ENCODE results near the gene DSC3.
"Not testable (repeated sequence)": the region's sequence is repeated elsewhere in the genome, so short reads cannot be mapped to it uniquely, and the experiment has no call there.

The DSC3 gene

GRCh38 chr18:31041271-31042083 lies 1.1 kb downstream of the DSC3 start:
- no peak for DNase-seq (ENCODE audit: low spot score)

- no peak for DNase-seq (ENCODE audit: low spot score)
Observed at GRCh38 chr18:31040686-31041270, 1.8 kb downstream of the DSC3 start.

GRCh38 chr18:31039426-31039825 lies 3.1 kb downstream of the DSC3 start:
- no peak for DNase-seq (ENCODE audit: low spot score)

GRCh38 chr18:31037686-31038085 lies 4.9 kb downstream of the DSC3 start:
- DNase-seq (ENCODE audit: low spot score): not testable (repeated sequence)

DNA sequence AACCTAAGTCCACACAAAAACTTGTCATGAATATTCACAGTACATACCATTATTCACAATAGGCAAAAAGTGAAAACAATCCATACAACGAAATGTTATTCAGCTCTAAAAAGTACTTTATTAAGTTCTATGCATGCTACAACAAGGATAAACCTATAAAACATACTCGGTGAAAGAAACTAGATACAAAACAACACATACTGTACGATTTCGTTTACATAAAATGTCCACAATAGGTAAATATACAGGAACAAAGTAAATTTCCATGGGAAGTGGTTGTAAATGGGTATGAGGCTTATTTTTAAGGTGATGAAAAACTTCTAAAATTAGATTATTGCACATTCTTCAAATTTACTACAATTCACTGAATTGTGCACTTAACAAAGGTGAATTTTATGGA lies 8.0 kb downstream of the DSC3 start:
- DNase-seq (ENCODE audit: low spot score): no peak

- DNase-seq (ENCODE audit: low spot score): no peak
Observed at GRCh38 chr18:31030574-31031278, 11.8 kb downstream of the DSC3 start.

DNA sequence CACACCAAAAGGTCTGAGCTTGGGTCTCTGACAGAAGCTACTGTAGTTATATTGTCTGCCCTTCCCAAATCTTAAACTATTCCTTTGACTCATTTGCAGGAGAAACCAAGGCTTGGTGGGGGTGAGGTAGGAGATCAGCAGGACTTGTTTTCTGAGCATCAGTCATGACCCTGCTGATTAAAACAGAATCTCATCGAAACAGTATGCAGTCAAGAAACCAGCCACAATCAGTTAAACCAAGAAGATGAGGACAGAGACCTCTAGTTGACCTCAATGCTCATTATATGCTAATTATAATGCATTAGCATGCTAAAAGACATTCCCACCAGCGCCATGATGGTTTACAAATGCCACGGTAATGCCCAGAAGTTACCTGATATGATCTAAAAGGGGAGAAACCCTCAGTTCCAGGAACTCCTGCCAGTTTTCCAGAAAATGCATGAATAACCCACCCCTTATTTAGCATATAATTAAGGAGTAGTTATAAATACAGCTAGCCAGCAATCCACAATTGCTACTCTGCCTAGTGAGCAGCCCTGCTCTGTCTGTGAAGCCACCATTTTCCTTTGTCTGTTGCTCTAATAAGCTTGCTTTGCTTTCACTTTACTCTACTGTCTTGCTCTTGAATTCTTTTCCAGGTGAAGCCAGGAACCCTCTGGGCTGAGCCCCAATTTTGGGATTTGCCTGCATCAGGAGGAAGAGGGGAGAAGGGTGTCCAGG lies 26.7 kb downstream of the DSC3 start:
- no peak for DNase-seq (ENCODE audit: low spot score)

DNA sequence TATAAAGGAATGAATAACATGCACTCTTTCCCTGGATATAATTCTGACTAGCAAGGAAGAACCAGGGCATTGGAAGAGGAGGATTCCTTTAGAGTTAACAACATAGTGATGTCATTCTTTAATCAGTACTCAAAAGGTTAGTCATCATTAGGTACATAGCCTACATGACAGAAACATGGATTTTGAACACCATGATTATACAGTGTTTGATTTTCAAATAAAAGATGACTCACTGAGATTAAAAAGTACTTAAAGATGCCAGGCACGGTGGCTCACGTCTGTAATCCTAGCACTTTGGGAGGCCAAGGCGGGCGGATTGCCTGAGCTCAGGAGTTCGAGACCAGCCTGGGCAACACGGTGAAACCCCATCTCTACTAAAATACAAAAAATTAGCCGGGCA lies 31.1 kb downstream of the DSC3 start:
- DNase-seq (ENCODE audit: low spot score): not testable (repeated sequence)

DNA sequence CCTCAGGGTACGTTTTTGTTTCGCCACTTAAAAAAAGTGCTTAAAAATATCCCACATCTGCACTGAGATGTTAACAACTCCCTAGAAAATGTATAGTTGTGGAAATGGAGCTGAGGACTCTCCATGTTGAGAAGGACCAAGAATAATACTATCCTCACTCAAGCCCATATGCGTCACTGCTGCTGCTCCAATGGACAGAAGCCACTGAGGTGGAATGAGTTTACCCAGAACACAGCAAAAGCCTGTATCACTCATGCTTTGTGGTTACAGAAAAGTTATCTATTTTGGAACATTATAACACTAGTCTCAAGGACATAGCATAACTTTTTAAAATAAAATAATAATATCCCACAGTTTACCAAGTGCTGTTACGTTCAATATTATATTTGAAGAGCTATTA lies 31.9 kb downstream of the DSC3 start:
- no peak for DNase-seq (ENCODE audit: low spot score)

GRCh38 chr18:30999887-31000628 lies 42.5 kb downstream of the DSC3 start:
- DNase-seq (ENCODE audit: low spot score): no peak

GRCh38 chr18:30999186-30999585 lies 43.4 kb downstream of the DSC3 start:
- DNase-seq (ENCODE audit: low spot score): no peak

DNA sequence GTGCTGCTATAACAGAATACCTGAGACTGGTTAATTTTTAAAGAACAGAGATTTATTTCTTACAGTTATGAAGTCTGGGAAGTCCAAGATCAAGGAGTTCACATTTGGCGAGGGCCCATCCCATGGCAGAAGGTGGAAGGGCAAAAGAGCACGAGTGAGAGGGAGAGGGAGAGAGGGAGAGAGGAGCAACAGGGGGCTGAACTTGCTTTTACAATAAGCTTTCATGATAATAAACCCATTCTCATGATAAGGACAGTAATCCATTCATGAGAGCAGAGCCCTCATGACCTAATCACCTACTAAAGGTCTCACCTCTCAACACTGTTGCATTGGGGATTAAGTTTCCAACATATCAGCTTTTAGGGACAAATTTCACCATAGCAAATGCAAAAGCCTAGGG lies 45.3 kb downstream of the DSC3 start:
- DNase-seq (ENCODE audit: low spot score): no peak

DNA sequence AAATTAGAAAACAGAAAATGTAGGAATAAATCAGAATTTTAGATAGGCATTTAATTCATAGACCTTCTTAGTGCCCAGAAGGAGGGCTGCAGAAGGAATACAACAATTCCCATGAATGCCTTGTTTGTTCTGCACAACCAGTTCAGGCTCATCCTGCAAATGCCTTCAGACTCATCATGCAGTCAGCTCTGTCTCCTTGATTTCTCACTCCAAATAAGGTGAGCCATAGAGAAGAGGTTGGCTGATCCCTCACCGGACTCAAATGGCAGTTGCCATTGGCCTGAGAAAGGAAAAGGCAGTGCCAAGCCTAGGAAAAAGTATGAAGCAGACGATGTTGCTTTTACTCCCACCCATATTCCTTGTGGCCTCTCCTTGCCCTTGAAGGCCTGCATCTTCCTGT lies 50.3 kb downstream of the DSC3 start:
- DNase-seq (ENCODE audit: low spot score): no peak

GRCh38 chr18:30991397-30991796 lies 51.1 kb downstream of the DSC3 start:
- no peak for DNase-seq (ENCODE audit: low spot score)

DNA sequence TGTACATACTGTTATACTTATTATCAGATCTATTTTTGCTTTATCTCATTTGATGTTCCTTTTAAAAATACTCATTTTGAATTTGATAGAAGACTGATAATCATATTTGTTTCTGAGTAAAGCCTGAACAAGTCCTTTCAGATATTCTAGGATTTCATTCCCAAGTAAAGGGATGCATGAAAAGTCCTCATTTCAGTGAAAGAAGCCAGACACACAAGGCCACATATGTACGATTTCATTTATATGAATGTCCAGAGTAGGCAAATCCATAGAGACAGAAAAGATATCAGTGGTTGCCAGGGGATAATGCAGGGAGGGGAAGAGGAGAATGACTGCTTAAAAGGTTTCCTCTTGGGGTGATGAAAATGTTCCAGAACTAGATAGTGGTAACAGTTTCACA lies 53.4 kb downstream of the DSC3 start:
- no peak for DNase-seq (ENCODE audit: low spot score)

DNA sequence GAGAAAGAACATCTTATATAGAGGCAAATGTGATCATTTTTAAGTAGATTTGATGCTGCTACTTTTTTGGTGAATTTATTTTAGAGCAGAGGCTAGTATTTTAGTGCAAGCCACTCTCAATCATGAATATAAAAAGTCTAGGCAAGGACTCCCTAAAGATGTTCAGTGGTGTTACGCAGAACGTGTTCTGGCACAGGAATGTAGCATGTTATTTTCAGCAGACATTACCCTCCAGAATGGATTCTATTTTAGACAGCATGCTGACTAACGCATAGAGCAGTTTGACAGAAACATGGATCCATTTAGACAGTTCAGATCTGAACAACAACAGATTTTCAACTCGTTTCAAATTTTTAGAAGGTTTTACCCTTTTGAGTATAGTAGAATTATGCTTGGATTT lies 54.1 kb downstream of the DSC3 start:
- no peak for DNase-seq (ENCODE audit: low spot score)

- DNase-seq (ENCODE audit: low spot score): no peak
Observed at GRCh38 chr18:30987467-30988241, 54.9 kb downstream of the DSC3 start.

GRCh38 chr18:30985753-30986152 lies 56.8 kb downstream of the DSC3 start:
- DNase-seq (ENCODE audit: low spot score): no peak

- DNase-seq (ENCODE audit: low spot score): no peak
Observed at GRCh38 chr18:30982285-30982992, 60.1 kb downstream of the DSC3 start.

- DNase-seq (ENCODE audit: low spot score): not testable (repeated sequence)
Observed at GRCh38 chr18:30978091-30978490, 64.5 kb downstream of the DSC3 start.

All from CD4-positive, alpha-beta T cell treated with Interleukin-15 for 4 hours (primary cell).